Spleen (tissue), 7 donors: ENCODE results near the gene KCNQ1.

Source experiments
- CTCF ChIP-seq, 11 experiments: fragments of 200-600 bp in 7 of 11; fragments of 450-650 bp in 4 of 11; sonication (generic) in 4 of 11; IDR thresholded peaks in 8 of 11; conservative IDR thresholded peaks in 3 of 11; 1 replicate in 7 of 11; 2 replicates in 4 of 11; pipeline versions ENCODE4 v1.4.0 to v1.8.0; 2016 to 2021; ENCODE audit warnings: antibody characterized with exemption in 11 of 11, inconsistent platforms in 4 of 11, mild to moderate bottlenecking in 1 of 11
- POLR2A ChIP-seq, 3 donors: fragments of 450-650 bp; IDR thresholded peaks; one replicate each; pipeline ENCODE4 v1.5.1; 2017; ENCODE audit warnings: antibody characterized with exemption in 3 of 3, mild to moderate bottlenecking in 1 of 3
- POLR2AphosphoS5 ChIP-seq, 3 donors: sonication (generic); formaldehyde crosslinking; IDR thresholded peaks; one replicate each; pipeline ENCODE4 v1.5.1; 2017; ENCODE audit warnings: antibody characterized with exemption in 3 of 3
- donor health status: DM: no; HTN: no; CAD: no; lungs with moderate emphysema.
- donor health status: DM: no; HTN: no; CAD: no.
- donor health status: DM: no; HTN: no; CAD: no.

- no peak for TF ChIP-seq POLR2A (IDR thresholded peaks at IDR 0.05)
- TF ChIP-seq CTCF (IDR thresholded peaks at IDR 0.05 in 8 of 11, conservative IDR thresholded peaks at IDR 0.05 in 3 of 11), result no peak
- no peak for TF ChIP-seq POLR2AphosphoS5 (IDR thresholded peaks at IDR 0.05)
Observed at GRCh38 chr11:2475136-2475918, 30.5 kb downstream of the KCNQ1 start.
